HG02973 (cell line): ENCODE data around the gene CGB1.
"Not testable (repeated sequence)": the region's sequence is repeated elsewhere in the genome, so short reads cannot be mapped to it uniquely, and the experiment has no call there.

Source experiments
- ATAC-seq: cut with Tn5 transposase; IDR thresholded peaks from one replicate; pipeline ENCODE4 v1.9.1; 2021; ENCODE audit warnings: moderate library complexity; ENCODE audit not compliant: unreplicated experiment

Gene CGB1

GRCh38 chr19:49036815-49037214 lies at the start of gene CGB1:
TSS of gene CGB1 (minus strand) at chr19:49036895. CDS start at chr19:49036711, 184 bp downstream.
- ATAC-seq, result not testable (repeated sequence)

DNA sequence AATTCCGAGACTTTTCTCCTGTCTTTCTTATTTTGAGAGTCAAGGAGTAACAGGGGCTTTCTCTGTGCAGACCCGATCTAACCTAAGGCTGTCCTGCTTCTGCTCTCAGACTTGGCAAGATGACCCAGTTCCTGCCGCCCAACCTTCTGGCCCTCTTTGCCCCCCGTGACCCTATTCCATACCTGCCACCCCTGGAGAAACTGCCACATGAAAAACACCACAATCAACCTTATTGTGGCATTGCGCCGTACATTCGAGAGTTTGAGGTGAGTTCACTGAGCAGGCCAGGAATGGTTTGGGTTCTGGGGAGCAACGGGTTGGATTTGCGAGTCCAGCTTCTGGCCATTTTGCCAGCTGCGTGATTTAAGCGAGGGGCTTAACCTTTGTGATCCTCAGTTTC lies 49.6 kb upstream of the CGB1 start:
- ATAC-seq, result no peak

DNA sequence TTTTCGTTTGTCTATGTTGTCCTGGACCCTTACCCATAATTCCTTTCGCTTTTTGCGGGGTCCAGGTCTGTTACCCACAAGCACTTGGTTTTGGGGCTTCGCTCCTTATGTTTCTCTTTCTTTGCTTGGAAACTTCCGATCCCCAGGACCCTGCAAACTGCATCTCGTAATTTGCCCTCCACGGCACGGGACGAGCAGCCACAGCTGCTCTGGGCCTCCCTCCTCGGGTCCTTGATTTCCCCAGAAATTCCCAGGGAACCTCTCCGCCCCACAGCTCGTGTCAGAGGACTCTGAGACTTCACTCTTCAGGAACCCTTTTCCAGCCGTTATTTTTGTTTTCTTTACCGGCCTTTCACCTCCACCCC lies 49.2 kb upstream of the CGB1 start:
- no peak for ATAC-seq

DNA sequence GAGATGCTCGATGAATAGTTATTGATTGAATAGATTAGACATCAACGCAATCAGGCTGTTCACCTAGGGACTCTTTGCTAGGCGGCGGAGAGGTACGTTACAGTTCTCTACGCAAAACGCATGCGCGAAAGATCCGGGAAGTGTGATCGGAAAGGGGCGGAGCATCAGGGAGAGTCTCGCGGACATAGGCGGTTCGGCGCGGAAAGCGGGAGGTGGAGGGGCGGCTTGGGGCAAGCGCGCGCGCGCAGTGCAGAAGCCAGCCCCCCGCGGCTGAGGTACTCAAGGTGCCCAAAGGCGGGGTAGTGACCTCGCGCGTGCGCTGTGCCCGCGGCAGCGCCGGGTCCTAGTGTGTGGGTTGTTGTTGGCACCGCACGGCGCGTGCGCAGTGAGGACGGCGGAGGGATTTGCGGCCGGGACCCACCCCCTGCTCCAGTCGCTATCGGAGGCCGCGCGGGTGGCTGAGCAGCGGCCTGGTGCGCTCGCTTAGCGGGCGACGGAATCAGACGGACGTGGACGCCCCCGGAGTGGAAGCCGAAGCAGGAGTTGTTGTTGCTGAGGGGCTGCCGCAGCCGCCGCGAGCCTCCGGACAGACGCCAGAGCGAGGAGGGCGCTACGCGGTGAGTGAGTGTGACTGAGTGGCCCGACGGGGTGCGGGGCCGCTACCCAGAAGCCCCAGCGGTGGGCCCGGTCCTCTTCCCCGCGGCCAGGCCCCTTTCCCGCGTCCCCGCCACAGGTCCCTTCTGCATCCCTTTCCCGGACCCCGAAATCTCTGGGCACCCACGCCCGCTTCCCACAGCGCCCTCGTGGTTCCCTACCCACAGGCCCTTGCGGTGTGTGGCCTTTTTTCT lies 48.5 kb upstream of the CGB1 start, which contains the start of gene SNRNP70:
Gene SNRNP70, plus strand, starts transcription at position 432 of the 848 bp plus-strand sequence. CDS start 964 bp downstream, outside the sequence.
- ATAC-seq, result peak; percentile 72

DNA sequence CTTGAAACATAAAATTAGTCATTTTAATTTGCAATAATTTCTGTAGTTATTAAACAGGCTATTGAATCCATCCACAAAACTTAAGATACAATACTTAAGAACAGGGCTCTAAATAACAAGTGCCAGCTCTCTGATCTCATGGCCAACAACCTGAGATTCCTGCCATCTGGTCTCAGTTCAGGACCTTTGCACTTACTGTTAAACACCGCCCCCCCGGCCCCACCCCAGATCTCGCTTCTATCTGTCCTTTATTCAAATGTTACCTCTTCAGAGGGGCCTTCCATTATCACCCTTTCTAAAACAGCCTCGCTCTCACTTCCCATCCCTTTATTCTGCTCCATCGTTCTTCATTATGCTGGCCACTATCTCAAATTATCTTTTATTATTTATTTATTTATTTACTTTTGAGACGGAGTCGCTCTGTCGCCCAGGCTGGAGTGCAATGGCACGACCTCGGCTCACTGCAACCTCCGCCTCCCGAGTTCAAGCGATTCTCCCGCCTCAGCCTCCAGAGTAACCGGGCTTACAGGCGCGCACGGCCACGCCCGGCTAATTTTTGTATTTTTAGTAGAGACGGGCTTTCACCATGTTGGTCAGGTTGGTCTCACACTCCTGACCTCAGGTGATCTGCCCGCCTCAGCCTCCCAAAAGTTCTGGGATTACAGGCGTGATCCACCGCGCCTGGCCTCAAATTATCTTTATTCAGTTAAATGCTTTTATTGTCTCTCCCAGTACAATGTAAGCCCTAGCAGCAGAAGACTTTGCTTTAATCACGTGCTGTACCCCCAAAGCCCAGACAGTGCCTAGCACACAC lies 47.7 kb upstream of the CGB1 start:
- no peak for ATAC-seq

- ATAC-seq, result no peak
Measured at GRCh38 chr19:49081273-49081672, 44.6 kb upstream of the CGB1 start.

DNA sequence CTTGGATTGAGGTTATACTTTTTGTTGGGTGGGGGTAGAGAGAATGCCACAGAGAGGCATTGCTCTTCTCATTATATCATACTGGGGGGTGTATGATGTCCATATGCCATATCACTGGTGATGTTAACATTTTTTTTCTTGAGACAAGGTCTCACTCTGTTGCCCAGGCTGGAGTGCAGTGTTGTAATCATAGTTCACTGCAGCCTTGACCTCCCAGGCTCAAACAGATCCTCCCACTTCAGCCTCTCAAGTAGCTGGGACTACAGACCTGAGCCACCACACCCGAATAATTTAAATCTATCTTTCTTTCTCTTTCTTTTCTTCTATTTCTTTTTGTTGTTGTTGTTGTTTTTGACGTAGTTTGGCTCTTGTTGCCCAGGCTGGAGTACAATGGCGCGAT lies 43.7 kb upstream of the CGB1 start:
- no peak for ATAC-seq

DNA sequence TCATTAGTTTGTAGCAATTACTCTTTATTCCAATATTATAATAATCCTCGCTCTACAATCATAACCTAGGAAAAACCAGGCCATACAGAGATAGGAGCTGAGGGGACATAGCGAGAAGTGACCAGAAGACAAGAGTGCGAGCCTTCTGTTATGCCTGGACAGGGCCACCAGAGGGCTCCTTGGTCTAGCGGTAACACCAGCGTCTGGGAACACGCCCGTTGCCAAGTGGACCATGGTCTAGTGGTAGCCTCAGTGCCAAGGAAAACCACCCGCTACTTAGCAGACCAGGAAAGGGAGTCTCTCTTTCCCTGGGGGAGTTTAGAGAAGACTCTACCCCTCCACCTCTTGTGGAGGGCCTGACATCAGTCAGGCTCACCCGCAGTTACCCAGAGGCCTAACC lies 38.2 kb upstream of the CGB1 start:
- ATAC-seq, result not testable (repeated sequence)

DNA sequence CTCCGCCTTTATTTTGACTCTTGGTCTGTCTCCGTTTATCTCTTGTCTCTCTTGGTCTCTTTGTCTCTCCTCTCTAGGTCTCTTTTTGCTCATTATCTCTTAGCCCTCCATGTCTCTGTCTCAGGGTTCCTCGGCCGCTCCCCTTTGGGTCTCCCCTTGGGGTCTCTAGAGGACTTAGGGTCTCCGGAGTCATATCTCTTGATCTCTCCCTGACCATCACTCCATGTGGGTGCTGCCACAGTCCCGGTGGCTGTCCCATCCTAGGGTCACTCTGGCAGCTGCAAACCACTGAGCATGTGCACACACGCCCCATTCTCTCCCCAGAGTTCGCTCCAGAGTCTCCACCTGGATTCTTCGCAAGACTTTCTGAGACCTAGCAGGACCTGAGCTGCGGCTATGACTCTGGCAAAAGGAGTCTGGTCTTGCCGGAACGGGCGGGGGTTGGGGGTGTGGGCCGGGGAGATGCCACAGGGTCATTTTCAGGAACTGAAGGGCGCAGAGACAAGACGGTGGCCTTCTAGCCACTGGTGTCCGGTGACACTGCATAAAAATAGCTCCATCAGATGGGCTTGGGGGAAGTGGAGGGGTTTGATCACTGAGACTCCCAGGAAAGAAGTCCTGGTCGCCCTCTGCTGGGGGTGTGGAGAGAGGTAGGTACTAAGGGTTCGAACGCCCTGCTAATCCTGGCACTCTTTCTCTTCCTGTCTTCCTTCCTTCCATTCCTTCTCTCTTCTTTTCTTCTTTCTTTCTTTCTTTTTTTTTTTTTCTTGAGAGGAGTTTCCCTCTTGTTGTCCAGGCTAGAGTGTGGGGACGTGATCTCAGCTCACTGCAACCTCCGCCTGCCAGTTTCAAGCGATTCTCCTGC lies 37.1 kb upstream of the CGB1 start:
- ATAC-seq, result no peak

DNA sequence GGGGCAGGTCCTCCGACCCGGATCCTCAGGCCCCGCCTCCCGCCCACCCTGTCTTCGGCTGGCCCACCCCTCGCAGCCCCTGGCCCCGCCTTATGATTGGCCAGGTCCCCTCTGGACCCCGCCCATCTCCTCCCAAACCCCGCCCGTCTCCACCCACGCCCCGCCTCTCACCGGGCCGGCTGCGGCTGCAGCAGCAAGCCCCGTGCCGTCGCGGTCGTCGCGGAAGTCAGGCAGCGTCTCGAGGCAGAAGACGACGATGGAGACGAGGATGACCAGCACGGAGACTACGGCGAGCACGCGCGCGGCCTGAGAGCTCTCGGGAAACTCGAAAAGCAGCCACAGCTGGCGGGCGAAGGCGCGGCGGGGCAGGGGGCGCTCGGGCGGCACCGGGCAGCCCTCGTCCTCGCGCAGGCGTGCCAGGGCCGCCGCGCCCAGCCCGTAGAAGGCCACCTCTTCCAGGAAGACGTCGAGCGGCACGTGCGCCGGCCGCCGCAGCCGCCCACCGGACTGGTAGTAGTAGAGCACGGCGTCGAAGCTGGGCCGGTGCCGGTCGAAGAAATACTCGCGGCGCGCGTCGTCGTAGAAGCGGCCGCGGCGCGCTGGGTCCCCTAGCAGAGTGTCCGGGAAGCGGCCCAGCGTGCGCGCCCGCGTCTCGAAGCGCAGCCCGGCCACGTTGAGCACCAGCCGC lies 35.3 kb upstream of the CGB1 start:
- no peak for ATAC-seq

DNA sequence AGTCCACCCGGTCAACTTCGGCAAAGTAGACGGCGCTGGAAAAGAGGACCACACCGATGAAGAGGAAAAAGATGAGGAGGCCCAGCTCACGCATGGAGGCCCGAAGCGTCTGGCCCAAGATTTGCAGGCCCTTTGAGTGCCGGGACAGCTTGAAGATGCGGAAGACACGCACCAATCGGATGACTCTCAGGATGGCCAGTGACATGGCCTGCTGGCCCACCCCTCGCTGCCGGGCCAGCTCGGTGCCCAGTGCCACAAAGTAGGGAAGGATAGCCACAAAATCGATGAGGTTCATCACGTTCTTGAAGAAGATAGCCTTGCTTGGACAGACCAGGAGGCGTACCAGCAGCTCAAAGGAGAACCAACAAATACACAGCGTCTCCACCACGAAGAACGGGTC lies 33.7 kb upstream of the CGB1 start:
- ATAC-seq, result no peak

- no peak for ATAC-seq
Measured at GRCh38 chr19:49069026-49069425, 32.3 kb upstream of the CGB1 start.

GRCh38 chr19:49067554-49067953 lies 30.9 kb upstream of the CGB1 start:
- no peak for ATAC-seq

DNA sequence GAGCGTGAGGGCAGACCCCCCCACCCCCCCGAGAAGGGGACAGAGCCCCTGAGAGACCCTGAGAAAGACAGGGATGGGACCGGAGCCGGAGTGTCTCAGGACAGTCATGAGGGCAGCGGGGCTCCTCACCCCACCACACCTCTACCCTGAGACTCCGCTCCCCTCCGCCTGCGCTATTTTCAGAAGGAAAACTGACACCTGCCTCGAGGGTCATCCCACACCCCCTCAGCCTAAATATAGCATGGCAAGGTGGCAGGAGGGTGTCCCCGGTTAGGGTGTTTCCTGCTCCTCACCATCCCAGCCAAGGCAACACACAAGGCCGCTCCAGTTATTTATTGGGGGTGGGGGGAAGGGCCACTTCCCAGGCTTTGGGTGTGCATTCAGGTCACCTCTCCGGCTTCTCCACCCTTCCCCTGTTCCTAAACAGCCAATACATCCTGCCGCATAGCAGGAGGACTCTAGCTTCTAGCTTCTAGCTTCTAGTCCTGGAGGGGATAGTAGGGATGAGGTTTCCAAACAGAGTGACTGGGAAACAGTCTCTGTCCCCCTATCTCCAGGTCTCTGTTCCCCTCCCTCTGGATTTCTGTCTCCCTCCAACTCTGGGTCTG lies 29.3 kb upstream of the CGB1 start:
- ATAC-seq, result no peak

DNA sequence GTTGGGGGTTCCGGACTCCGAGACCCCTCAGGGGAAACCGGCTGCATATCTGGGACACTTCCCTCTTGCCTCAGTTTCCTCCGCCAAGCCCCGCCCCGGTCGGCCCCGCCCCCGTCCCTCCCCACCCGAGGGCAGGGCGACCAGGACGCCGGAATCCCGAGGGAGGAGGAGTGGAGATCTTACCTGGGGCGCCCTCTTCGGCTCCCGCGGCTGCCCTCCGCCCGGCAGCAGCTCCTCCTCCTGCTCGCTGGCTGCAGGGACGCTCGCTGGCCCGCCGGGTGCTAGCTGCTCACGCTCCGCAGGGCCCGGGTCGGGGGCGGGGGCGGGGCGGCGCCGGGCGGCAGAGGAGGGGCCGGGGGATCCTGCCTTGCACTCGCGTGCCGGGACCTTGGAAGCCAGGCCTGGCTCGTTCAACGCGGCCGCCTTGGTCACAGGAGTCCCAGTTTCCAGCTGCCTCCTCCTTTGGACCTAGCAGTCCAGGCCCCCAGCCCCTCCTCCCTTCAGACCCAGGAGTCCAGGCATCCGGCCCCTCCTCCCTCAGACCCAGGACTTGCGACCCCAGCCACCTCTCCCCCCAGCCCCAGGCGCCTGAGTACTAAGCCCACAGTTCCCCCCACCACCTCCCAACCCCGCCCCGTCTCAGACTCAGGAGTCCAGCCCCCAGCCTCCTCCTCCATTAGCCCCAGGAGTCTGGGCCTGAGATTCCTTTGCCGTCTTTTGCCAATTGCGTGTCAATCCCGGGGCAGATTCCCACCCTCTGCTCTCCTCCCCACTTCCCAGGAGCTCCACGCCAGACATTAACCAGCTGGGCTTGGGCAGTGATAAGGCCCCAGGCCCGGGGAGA lies 28.3 kb upstream of the CGB1 start, which contains the start of gene NTF4:
Gene NTF4, minus strand, starts transcription at position 51 of the 844 bp plus-strand sequence. CDS start 2,821 bp downstream, outside the sequence.
- ATAC-seq, result no peak

- ATAC-seq, result no peak
Measured at GRCh38 chr19:49064029-49064629, 27.4 kb upstream of the CGB1 start.

- no peak for ATAC-seq
Measured at GRCh38 chr19:49061445-49061844, 24.8 kb upstream of the CGB1 start.

- ATAC-seq, result no peak
Measured at GRCh38 chr19:49061000-49061399, 24.3 kb upstream of the CGB1 start.

DNA sequence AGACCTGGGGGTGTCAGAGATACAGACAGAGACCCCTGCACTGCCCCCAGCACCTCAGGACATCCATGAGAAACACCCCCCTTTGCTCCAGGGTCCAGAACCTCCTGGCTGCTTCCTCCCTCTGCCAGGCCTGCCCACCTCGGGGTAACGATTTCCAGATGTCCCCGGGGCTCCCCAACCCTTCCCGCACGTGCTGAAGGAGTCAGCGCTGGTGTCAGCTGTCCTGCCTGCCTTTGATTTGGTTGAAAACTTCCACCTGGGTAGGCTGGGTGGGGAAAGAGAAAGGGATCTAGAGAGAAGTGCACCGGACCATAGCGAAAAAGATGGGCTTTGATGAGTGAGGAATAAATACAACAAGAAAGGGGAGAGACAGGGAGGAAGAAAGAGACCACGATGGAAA lies 22.4 kb upstream of the CGB1 start:
- no peak for ATAC-seq
